DMS 273 (cell line): Measurements from ENCODE around the gene HTATIP2.
"Not testable (repeated sequence)": the region's sequence is repeated elsewhere in the genome, so short reads cannot be mapped to it uniquely, and the experiment has no call there.

Source experiments
- DNase-seq: peaks from one replicate; lab custom pipeline; 2025; ENCODE audit not compliant: unreplicated experiment; lab: John Stamatoyannopoulos, UW

HTATIP2 gene

GRCh38 chr11:20363500-20364340 lies at the start of gene HTATIP2:
Gene HTATIP2, plus strand, starts transcription at chr11:20363714. Its CDS starts 524 bp downstream, at chr11:20364238.
- DNase-seq: peak; percentile 57

- DNase-seq: no peak
These were observed 47.7 kb upstream of the HTATIP2 start for GRCh38 chr11:20315800-20316199.

- no peak for DNase-seq
These were observed 42.3 kb upstream of the HTATIP2 start for GRCh38 chr11:20321177-20321576.

- peak; percentile 61 for DNase-seq
These were observed 36.1 kb upstream of the HTATIP2 start for GRCh38 chr11:20327377-20327935.

- DNase-seq: no peak
These were observed 27.5 kb upstream of the HTATIP2 start for GRCh38 chr11:20336056-20336455.

GRCh38 chr11:20337526-20338154 lies 25.9 kb upstream of the HTATIP2 start:
- peak; percentile 76 for DNase-seq

- DNase-seq: no peak
These were observed 21.0 kb upstream of the HTATIP2 start for GRCh38 chr11:20342347-20343141.

GRCh38 chr11:20351136-20351535 lies 12.4 kb upstream of the HTATIP2 start:
- no peak for DNase-seq

GRCh38 chr11:20351751-20352262 lies 11.7 kb upstream of the HTATIP2 start:
- no peak for DNase-seq

GRCh38 chr11:20353829-20354434 lies 9.6 kb upstream of the HTATIP2 start:
- DNase-seq: peak; percentile 71

- DNase-seq: peak; percentile 67
These were observed 8.0 kb upstream of the HTATIP2 start for GRCh38 chr11:20355221-20356219.

GRCh38 chr11:20357150-20357549 lies 6.4 kb upstream of the HTATIP2 start:
- DNase-seq: no peak

- DNase-seq: no peak
These were observed 2.9 kb upstream of the HTATIP2 start for GRCh38 chr11:20360650-20361049.

GRCh38 chr11:20362481-20362880 lies 1.0 kb upstream of the HTATIP2 start:
- DNase-seq: no peak

GRCh38 chr11:20363149-20363499 lies 390 bp upstream of the HTATIP2 start:
- no peak for DNase-seq

- DNase-seq: peak; percentile 49
These were observed 853 bp downstream of the HTATIP2 start for GRCh38 chr11:20364341-20364792.

GRCh38 chr11:20365465-20365864 lies 2.0 kb downstream of the HTATIP2 start:
- not testable (repeated sequence) for DNase-seq

GRCh38 chr11:20367313-20367948 lies 3.9 kb downstream of the HTATIP2 start:
- peak; percentile 22 for DNase-seq

- peak; percentile 12 for DNase-seq
These were observed 4.9 kb downstream of the HTATIP2 start for GRCh38 chr11:20368438-20368837.
